HepG2 (cell line): Measurements from ENCODE around the gene PRKN. TPM values are rescaled to one million over a fixed set of nuclear protein-coding genes. Genes with fewer than 3 reads are reported as not detected.

Source experiments
- ATAC-seq: fragments of 200-7000 bp; cut with Tn5 transposase; 3 replicates; pipeline ENCODE4 v1.9.1; 2020; ENCODE audit warnings: mild to moderate bottlenecking, moderate library complexity
- BruUV-seq: library from RNA; stranded (reverse); fragments of 400-500 nt; replicated peaks from 2 replicates; lab custom pipeline; 2021; lab: Mats Ljungman, UMichigan
- CTCF ChIA-PET: fragments of 300-600 bp; formaldehyde crosslinking; extraction: SDS; loops from one replicate; lab custom pipeline; 2021; ENCODE audit warnings: low total read pairs, inconsistent platforms, low intra/inter-chr PET ratio; lab: Yijun Ruan, JAX
- POLR2A ChIA-PET: fragments of 350-600 bp; sonication (Branson Sonifier 250); formaldehyde crosslinking; loops from one replicate; lab custom pipeline; 2020; ENCODE audit warnings: antibody characterized with exemption, inconsistent platforms; lab: Yijun Ruan, JAX
- DNase-seq: peaks from one replicate; pipeline ENCODE4 v3.0.0-alpha.2; 2015; ENCODE audit warnings: low spot score
- FAIRE-seq: peaks from 3 replicates; lab custom pipeline; 2011; peaks lifted over from hg19 to GRCh38; lab: Jason Lieb, UNC
- H2AFZ ChIP-seq: one replicate; pipeline ENCODE4 v1.6.1; 2011; ENCODE audit warnings: low read length, inconsistent platforms
- H3K27ac ChIP-seq: fragments of 300-600 bp; 3 replicates; pipeline ENCODE4 v1.8.0; 2011; ENCODE audit warnings: mixed run types, mild to moderate bottlenecking, mixed read lengths, low read length, inconsistent platforms; ENCODE audit not compliant: insufficient read depth; ENCODE audit errors: extremely low read length
- H3K27me3 ChIP-seq, 2 experiments: fragments of 200-600 bp in 1 of 2; 2 replicates in 1 of 2; 3 replicates in 1 of 2; pipeline versions ENCODE4 v1.6.0 to v1.8.0; 2011; ENCODE audit warnings: low read length in 2 of 2, mild to moderate bottlenecking in 2 of 2, moderate library complexity in 2 of 2, inconsistent platforms in 1 of 2; ENCODE audit not compliant: insufficient read depth in 2 of 2, control insufficient read depth in 1 of 2
- H3K36me3 ChIP-seq, 2 experiments: fragments of 200-600 bp in 1 of 2; replicated peaks in 1 of 2; 2 replicates in 1 of 2; 3 replicates in 1 of 2; pipeline versions ENCODE4 v1.5.1 to v1.8.0; 2011; ENCODE audit warnings: low read length in 2 of 2, inconsistent platforms in 1 of 2; ENCODE audit not compliant: insufficient read depth in 2 of 2, control insufficient read depth in 1 of 2
- H3K4me1 ChIP-seq: 2 replicates; pipeline ENCODE4 v1.5.1; 2012; ENCODE audit warnings: low read length, inconsistent platforms; ENCODE audit not compliant: insufficient read depth
- H3K4me2 ChIP-seq: 2 replicates; pipeline ENCODE4 v1.6.0; 2011; ENCODE audit warnings: low read depth, low read length, inconsistent platforms
- H3K4me3 ChIP-seq, 3 experiments: fragments of 200-600 bp in 1 of 3; sonication (generic), shearing (Covaris generic) in 1 of 3; replicated peaks in 1 of 3; 2 replicates each; pipeline ENCODE4 v1.5.1; 2011 to 2016; ENCODE audit warnings: low read length in 3 of 3, inconsistent platforms in 2 of 3, low read depth in 2 of 3, mild to moderate bottlenecking in 2 of 3, control low read depth in 1 of 3, mixed read lengths in 1 of 3; ENCODE audit not compliant: insufficient read depth in 1 of 3
- H3K79me2 ChIP-seq: one replicate; pipeline ENCODE4 v1.6.1; 2011; ENCODE audit warnings: low read length, inconsistent platforms; ENCODE audit not compliant: insufficient read depth
- H3K9ac ChIP-seq: 2 replicates; pipeline ENCODE4 v1.6.0; 2011; ENCODE audit warnings: mild to moderate bottlenecking, low read depth, low read length, inconsistent platforms; ENCODE audit not compliant: insufficient read depth
- H3K9me3 ChIP-seq: 2 replicates; pipeline ENCODE4 v1.5.1; 2012; ENCODE audit warnings: mild to moderate bottlenecking, low read length
- H4K20me1 ChIP-seq: 2 replicates; pipeline ENCODE4 v1.6.0; 2011; ENCODE audit warnings: inconsistent platforms, mild to moderate bottlenecking, low read length, moderate library complexity; ENCODE audit not compliant: insufficient read depth
- FLYWCH1 ChIP-seq: sonication (generic); formaldehyde crosslinking; IDR thresholded peaks from 2 replicates; pipeline ENCODE4 v1.8.1; 2023; ENCODE audit warnings: mild to moderate bottlenecking, missing genetic modification reagents
- PTBP1 ChIP-seq: fragments of 200-400 bp; formaldehyde crosslinking; IDR thresholded peaks from 2 replicates; pipeline ENCODE4 v1.6.1; 2018; ENCODE audit warnings: low read length, low read depth; ENCODE audit not compliant: poor library complexity, severe bottlenecking
- RAD51 ChIP-seq: fragments of 450-650 bp; IDR thresholded peaks from 2 replicates; pipeline ENCODE4 v1.6.1; 2016; ENCODE audit warnings: borderline replicate concordance
- SMC3 ChIP-seq: IDR thresholded peaks from 2 replicates; pipeline ENCODE4 v1.6.1; 2011; ENCODE audit warnings: low read length, improper control_type of control experiment
- ZNF34 ChIP-seq: sonication (generic); formaldehyde crosslinking; IDR thresholded peaks from 2 replicates; pipeline ENCODE4 v1.4.0; 2020; ENCODE audit warnings: mild to moderate bottlenecking, missing genetic modification reagents, borderline replicate concordance
- ZSCAN20 ChIP-seq: sonication (generic); formaldehyde crosslinking; IDR thresholded peaks from 2 replicates; pipeline ENCODE4 v1.4.0; 2020; ENCODE audit warnings: missing genetic modification reagents, mild to moderate bottlenecking, borderline replicate concordance
- WGBS: methylation state at CpG from one replicate; pipeline ENCODE4 v1.1.6; 2017; ENCODE audit warnings: low lambda C conversion rate; 5-methylcytosine and 5-hydroxymethylcytosine counted together
- in situ Hi-C: cut with HindIII; loops from 2 replicates; pipeline ENCODE4 v1.10.0; 2017; ENCODE audit warnings: low pct_unique_long_range_greater_than_20kb; ENCODE audit not compliant: extremely low pct_ligation_motif_present
- intact Hi-C: fragments of 100-400 bp; cut with micrococcal nuclease; formaldehyde crosslinking; loops from one replicate; pipeline ENCODE4 v1.10.0; 2022; ENCODE audit not compliant: unreplicated experiment
- polyA plus RNA-seq, 8 experiments: library from polyadenylated mRNA; depleted of rRNA in 3 of 8; stranded (reverse) in 7 of 8; unstranded in 1 of 8; fragments of >200 nt; fragmentation: Illumina TruSeq in 4 of 8; extraction: Trizol in 4 of 8; gene quantifications; 2 replicates each; pipeline versions ENCODE4 v1.2.1 to v1.2.3, GENCODE V29; 2011 to 2016; ENCODE audit warnings: low read depth in 4 of 8, missing spikeins in 1 of 8, mixed read lengths in 1 of 8; ENCODE audit not compliant: insufficient read depth in 1 of 8
- total RNA-seq, 5 experiments: library from RNA; depleted of rRNA; stranded (reverse); fragments of >200 nt; fragmentation: Illumina TruSeq; extraction: Trizol; gene quantifications; 2 replicates each; pipeline ENCODE4 v1.2.3, GENCODE V29; 2016; ENCODE audit warnings: low read depth in 1 of 5
- TF ChIP-seq, protein P1 (sequence below), 2 experiments: sonication (generic) in 1 of 2; formaldehyde crosslinking in 1 of 2; IDR thresholded peaks; 2 replicates each; pipeline versions ENCODE4 v1.5.1 to v1.6.1; 2011 to 2020; ENCODE audit warnings: borderline replicate concordance in 1 of 2, low read depth in 1 of 2, low read length in 1 of 2, mild to moderate bottlenecking in 1 of 2, missing genetic modification reagents in 1 of 2, moderate library complexity in 1 of 2
- TF ChIP-seq, protein P2 (sequence below): sonication (generic); formaldehyde crosslinking; IDR thresholded peaks from 2 replicates; pipeline ENCODE4 v1.8.1; 2022; ENCODE audit warnings: low read depth, mild to moderate bottlenecking, missing genetic modification reagents
- TF ChIP-seq, protein P3 (sequence below): sonication (generic); formaldehyde crosslinking; IDR thresholded peaks from 2 replicates; pipeline ENCODE4 v1.5.0; 2020; ENCODE audit warnings: mild to moderate bottlenecking, missing genetic modification reagents

The PRKN gene
- total and polyA plus RNA-seq, 2 of the 13 experiments (the other 11 are each of a cell fraction or from before 2014, with no cell fraction given) = 0.31 to 0.44 TPM

DNA sequence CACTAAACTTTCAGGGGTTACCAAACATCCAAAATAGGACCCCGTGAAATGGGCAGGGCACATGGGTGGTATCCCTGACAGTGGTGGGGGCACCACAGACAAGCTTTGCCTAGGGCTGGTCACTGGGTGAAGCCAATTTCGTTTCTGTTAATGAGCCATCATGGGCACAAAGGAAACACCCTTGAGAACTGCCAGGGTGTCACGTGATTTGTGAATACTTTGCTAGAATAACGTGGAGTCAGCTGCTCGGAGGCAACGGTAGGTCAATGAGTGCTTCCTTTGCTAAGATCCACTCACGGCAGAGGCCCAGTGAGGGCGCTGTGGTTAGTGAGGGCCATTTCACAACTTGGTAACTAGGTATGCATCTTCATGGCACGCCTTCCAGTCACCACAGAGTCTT, 1366.0 kb downstream of the PRKN start:
- ATAC-seq (no peak), FAIRE-seq (no peak), DNase-seq (no peak)
- Histone ChIP-seq H3K4me2 (no peak overlapping the region), H3K4me1 (no peaks in the 10 kb centered on the region), H3K27ac (no peak overlapping the region), H3K27me3 (no peaks in the 10 kb centered on the region), H3K4me3 (no peak overlapping the region), H3K36me3 (no peaks in the 10 kb centered on the region), H2AFZ (no peak overlapping the region), H3K9me3 (peaks cover 19% of the 10 kb centered on the region), H3K9ac (no peak overlapping the region), H3K79me2 (no peaks in the 10 kb centered on the region), H4K20me1 (no peaks in the 10 kb centered on the region)
- CTCF ChIA-PET = no interaction called here
- TF ChIP-seq RAD51 = peak; percentile 83
- TF ChIP-seq, protein P1, sequence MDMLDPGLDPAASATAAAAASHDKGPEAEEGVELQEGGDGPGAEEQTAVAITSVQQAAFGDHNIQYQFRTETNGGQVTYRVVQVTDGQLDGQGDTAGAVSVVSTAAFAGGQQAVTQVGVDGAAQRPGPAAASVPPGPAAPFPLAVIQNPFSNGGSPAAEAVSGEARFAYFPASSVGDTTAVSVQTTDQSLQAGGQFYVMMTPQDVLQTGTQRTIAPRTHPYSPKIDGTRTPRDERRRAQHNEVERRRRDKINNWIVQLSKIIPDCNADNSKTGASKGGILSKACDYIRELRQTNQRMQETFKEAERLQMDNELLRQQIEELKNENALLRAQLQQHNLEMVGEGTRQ (IDR thresholded peaks at IDR 0.05; ENCODE audit: low read depth, low read length) = peak; percentile 46; the same call in 1 of the 2 replicates
- TF ChIP-seq, protein P1 (CRISPR knock-in tag; IDR thresholded peaks at IDR 0.05; ENCODE audit: borderline replicate concordance) = no peak
- no peak for TF ChIP-seq ZNF34
- POLR2A ChIA-PET = no interaction called here
- no TSS peak for BruUV-seq
- in situ Hi-C loops = loop anchor here (25.0 kb wide), 1 partner anchor 624 kb away; no protein-coding TSS in a partner anchor
- intact Hi-C loops = no loop called here
- 21% methylated on average over 9 of the region's 9 CpGs for WGBS

DNA sequence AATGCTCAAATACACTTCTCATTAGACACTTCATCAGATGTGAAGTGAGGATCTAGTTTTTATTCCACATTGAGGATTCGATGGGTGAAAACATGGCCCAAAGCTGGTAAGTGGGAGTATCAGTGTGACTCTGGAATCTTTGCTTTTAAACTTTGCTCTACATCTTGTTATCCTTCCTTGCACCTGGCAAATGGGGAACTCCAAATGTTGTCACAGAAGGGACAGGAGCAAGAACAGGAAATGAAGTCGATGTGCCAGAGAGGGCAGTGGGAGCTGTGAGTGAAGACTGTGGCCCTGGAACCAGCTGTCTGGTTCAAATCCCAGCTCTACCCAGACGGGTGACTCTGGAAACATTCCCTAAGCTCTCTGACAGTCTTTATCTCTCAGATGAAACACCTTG, 1367.0 kb downstream of the PRKN start:
- H3K36me3 ChIP-seq = no peaks in the 10 kb centered on the region
- BruUV-seq = no TSS peak
- no peak overlapping the region for H2AFZ ChIP-seq
- FAIRE-seq = no peak
- H3K27me3 ChIP-seq = no peaks in the 10 kb centered on the region
- ChIA-PET CTCF (no interaction called here), POLR2A (no interaction called here)
- no peaks in the 10 kb centered on the region for H3K79me2 ChIP-seq
- peaks cover 19% of the 10 kb centered on the region for H3K9me3 ChIP-seq
- H3K27ac ChIP-seq = no peak overlapping the region
- no peak overlapping the region for H3K9ac ChIP-seq
- ATAC-seq = no peak
- H3K4me3 ChIP-seq = no peak overlapping the region
- WGBS = 4% methylated on average over 3 of the region's 3 CpGs
- no peak overlapping the region for H3K4me2 ChIP-seq
- no peak for DNase-seq
- in situ Hi-C loops (loop anchor here (25.0 kb wide), 1 partner anchor 623 kb away; no protein-coding TSS in a partner anchor), intact Hi-C loops (no loop called here)
- no peaks in the 10 kb centered on the region for H4K20me1 ChIP-seq
- no peaks in the 10 kb centered on the region for H3K4me1 ChIP-seq
- no peak for TF ChIP-seq SMC3
- TF ChIP-seq FLYWCH1 (CRISPR knock-in tag) = no peak
- TF ChIP-seq, protein P2, sequence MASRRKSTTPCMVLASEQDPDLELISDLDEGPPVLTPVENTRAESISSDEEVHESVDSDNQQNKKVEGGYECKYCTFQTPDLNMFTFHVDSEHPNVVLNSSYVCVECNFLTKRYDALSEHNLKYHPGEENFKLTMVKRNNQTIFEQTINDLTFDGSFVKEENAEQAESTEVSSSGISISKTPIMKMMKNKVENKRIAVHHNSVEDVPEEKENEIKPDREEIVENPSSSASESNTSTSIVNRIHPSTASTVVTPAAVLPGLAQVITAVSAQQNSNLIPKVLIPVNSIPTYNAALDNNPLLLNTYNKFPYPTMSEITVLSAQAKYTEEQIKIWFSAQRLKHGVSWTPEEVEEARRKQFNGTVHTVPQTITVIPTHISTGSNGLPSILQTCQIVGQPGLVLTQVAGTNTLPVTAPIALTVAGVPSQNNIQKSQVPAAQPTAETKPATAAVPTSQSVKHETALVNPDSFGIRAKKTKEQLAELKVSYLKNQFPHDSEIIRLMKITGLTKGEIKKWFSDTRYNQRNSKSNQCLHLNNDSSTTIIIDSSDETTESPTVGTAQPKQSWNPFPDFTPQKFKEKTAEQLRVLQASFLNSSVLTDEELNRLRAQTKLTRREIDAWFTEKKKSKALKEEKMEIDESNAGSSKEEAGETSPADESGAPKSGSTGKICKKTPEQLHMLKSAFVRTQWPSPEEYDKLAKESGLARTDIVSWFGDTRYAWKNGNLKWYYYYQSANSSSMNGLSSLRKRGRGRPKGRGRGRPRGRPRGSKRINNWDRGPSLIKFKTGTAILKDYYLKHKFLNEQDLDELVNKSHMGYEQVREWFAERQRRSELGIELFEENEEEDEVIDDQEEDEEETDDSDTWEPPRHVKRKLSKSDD (CRISPR knock-in tag) = no peak
- TF ChIP-seq PTBP1 = no peak
- TF ChIP-seq, protein P3, sequence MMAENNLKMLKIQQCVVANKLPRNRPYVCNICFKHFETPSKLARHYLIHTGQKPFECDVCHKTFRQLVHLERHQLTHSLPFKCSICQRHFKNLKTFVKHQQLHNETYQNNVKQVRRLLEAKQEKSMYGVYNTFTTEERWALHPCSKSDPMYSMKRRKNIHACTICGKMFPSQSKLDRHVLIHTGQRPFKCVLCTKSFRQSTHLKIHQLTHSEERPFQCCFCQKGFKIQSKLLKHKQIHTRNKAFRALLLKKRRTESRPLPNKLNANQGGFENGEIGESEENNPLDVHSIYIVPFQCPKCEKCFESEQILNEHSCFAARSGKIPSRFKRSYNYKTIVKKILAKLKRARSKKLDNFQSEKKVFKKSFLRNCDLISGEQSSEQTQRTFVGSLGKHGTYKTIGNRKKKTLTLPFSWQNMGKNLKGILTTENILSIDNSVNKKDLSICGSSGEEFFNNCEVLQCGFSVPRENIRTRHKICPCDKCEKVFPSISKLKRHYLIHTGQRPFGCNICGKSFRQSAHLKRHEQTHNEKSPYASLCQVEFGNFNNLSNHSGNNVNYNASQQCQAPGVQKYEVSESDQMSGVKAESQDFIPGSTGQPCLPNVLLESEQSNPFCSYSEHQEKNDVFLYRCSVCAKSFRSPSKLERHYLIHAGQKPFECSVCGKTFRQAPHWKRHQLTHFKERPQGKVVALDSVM (CRISPR knock-in tag) = no peak
- TF ChIP-seq ZSCAN20 (CRISPR knock-in tag) = no peak
